NCI-H1930 (cell line): ENCODE results near the gene VIT.
"Not testable (repeated sequence)": the region's sequence is repeated elsewhere in the genome, so short reads cannot be mapped to it uniquely, and the experiment has no call there.

Experiments used
- DNase-seq, 2 experiments: peaks; one replicate each; lab custom pipeline; 2025; lab: John Stamatoyannopoulos, UW

Gene VIT

DNA sequence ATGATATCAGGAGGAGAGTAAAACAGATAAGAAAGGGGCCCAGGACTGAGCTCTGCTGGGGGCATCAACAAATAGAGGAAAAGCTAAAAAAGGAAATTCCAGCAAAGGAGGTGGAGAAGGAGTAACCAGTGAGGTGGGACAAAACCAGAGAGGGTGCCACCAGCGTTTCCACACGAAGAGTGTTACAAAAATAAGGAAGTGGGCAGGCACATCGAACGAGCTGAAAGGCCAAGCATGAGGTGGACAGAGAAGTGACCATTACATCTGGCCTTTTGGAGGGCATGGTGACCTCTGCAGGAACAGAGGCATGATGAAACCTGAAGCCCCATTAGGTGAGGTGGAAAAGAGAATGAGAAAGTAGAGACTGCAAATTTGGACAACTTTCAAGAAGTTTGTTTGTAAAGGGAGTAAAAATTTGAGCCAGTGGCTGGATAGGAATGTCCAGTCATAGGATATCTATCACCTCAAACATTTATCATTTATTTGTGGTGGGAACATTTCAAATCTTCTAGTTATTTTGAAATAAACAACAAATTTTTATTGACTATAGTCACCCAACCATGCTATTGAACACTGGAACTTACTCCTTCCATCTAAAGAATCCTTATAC is 18.4 kb upstream of the VIT start:
- no peak for DNase-seq

DNA sequence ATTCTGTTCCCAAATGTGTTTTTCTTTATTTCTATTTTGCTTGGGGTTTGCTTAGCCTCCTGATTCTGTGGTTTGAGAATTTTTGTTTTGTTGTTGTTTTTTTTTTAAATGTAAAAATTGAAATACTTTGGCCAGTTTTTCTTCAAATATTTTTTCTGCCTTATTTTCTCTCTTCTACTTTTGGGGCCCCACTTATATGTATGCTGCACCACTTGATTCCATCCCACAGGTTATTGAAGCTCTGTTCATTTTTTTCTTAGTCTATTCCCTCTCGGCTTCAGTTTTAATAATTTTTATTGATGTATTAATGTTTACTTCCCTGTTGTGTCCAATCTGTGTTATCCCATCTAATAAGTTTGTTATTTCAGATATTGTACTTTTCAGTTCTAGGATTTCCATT is 17.7 kb upstream of the VIT start:
- DNase-seq = no peak

DNA sequence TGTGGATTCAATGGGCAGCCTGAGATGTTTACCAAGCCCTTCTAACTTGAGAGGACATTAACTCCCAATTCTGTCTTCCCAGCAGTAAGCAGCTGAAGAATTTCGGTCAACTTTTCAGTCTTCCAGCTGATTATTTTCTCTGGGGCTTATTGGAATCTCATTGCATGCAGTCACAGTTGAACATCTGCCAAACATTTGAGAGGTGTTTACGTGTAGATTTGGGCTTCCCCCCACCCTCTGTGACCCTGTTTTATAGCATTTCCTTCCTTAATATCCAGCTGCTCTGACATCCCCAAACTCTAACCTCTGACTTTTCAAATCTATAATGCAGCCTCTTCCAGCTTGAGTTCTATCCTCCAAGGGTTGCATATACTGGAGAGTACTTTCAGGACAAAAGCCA is 16.5 kb upstream of the VIT start:
- DNase-seq = no peak

DNA sequence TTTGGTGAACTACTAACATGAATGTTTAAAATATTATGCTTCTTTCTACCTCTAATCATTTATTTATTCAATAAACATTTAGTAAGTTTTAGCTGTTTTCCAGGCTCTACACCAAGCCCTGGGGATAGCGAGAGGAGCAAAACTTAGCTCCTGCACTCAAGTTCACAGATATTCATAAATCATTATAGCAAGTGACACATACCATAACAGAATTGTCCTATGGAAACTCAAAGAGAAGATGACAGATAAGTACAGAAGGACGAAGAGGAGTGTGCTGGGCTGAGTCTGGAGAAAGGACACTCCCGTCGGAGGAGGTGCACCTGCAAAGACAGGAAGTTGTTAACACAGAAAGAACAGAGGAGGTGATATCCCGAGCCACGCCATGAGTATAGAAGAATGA is 13.9 kb upstream of the VIT start:
- DNase-seq = no peak

DNA sequence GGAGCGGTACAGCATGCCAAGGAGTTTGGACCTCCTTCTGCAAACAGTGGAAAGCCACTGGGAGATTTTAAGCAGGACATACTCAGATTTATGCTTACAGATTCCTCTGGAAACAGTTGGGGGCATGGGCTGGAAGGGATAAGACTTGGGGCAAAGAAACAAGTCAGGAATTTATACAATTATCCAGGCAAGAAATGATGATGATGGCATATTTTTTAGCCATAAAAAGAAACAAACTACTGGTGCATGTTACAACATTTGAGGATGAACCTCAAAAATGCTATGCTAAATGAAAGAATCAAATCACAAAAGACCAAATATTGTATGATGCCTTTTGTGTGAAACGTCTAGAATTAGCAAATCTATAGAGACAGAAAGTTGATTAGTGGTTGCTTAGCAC is 13.5 kb upstream of the VIT start:
- DNase-seq = no peak

DNA sequence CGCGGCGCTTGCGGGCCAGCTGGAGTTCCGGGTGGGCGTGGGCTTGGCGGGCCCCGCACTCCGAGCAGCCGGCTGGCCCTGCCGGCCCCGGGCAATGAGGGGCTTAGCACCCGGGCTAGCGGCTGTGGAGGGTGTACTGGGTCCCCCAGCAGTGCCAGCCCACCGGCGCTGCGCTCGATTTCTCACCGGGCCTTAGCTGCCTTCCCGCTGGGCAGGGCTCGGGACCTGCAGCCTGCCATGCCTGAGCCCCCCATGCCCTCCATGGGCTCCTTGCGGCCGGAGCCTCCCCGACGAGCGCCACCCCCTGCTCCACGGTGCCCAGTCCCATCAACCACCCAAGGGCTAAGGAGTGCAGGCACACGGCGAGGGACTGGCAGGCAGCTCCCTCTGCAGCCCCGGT is 8.2 kb upstream of the VIT start:
- not testable (repeated sequence) for DNase-seq

DNA sequence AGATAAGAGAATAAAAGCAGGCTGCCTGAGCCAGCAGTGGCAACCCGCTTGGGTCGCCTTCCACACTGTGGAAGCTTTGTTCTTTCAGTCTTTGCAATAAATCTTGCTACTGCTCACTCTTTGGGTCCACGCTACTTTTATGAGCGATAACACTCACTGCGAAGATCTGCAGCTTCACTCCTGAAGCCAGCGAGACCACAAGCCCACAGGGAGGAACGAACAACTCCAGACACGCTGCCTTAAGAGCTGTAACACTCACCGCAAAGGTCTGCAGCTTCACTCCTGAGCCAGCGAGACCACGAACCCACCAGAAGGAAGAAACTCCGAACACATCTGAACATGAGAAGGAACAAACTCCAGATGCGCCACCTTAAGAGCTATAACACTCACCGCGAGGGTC is 7.5 kb upstream of the VIT start:
- DNase-seq = not testable (repeated sequence)

DNA sequence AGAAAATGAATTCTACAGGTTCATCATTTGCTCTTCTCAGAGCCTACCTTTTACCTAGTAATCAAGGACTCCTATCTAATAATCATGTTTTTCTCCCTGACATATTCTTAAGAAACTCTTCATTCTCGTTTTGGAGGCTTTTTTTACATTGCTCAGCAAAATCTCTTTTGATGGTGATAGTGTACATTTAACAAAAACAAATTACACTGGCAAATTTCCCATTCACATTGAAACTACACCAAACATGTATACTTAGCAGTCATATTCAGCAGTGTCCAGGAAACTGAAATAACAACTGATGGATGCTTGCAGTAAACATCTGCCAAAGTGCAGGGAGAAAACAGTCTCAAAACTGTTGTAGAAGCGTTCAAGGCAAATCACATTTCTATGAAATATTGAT is 4.4 kb upstream of the VIT start:
- DNase-seq = no peak

DNA sequence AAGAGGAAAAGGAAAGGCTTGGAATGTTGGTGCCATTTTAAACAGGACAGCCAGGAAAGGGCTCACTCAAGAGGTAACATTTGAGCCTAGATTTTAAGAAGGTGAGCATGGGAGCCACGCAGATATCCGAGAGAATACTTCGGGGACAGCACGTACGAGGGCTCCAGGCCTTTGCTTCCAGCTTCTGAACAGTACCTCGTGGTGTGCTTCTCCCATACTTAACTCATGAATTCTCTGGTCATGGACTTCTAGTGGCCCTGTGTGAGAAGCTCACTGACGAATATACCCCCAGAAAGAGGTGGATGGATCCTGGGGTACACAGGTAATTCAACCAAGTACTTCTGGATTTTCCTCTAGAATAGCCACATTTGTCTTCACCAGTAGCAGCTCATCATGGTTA is 2.7 kb upstream of the VIT start:
- no peak for DNase-seq

DNA sequence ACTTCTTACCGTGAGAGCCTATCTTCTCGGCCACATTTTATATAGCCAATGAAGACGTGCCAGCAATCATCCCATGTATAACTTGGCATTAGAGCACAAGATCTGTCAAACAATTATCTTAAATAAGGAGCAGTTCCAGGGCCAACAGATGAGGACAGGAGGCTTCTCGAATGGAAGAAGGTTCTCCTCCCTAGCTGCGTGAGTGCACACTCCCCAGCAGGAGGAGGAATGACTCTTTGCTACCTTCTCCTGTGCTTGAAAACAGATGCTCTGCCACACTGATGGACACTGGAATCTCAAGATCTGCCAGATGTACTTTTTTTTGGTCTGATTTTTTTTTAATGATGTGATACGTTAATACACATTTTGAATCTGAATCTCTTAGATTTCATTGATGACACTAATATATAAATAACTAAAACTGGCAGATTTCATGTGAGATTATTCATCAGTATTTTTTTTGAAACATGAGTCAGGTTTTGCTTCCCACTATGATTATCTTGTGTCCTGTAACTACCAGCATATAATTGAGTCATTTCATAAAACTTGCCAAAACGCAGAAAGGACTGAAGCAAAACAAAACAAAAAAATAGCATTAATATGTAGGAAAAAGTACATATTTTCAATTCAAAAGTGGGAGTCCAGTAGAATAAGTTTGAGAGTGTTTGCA is 626 bp upstream of the VIT start:
- DNase-seq = no peak

DNA sequence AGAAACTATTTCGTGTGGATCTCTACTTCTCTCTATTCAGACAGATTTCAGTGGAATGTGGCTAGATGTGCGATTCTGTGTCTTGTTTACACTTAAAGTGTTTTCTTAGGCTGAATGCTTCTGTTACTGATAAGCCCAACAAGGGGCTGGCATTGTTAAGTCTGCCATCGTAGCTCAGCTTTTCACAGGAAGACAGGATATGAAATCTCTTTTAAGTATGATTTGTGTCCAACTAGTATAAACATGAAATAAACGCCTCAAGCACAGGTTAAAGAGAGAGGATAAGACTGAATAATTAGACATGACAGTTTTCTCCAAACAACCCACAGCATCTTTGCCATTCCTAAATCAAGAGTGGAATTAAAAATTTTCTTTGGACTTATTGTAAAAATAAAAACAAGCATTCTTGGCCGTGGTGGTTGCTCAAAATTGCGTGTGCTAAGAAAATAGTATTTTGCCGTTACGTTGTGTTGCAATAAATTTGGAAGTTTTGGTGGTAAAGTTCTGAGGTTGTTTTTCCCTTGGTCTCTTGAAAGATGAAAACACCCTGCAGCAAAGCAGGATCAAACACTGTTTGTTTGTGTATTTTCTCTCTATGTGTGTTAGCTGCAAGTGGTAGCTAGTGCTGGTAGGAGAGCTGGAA is 1.0 kb downstream of the VIT start:
- no peak for DNase-seq

DNA sequence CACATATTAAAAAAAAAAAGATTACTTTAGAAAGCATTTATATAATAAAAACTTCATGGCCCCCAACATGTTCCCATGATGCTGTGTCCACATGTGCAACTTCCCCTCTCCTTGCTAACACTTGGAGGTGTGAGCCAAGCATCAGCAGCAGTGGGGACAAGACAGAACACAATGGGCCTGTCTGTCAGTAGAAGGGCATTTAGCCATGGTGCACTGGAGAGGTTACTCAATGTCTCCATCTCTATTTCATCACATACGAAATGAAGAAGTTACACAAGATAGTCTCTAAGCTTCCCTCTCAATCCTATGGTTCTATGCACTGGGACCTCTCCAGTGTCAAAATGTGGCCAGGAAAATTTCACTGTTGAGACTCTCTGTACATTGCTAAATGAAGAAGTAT is 2.5 kb downstream of the VIT start:
- no peak for DNase-seq

DNA sequence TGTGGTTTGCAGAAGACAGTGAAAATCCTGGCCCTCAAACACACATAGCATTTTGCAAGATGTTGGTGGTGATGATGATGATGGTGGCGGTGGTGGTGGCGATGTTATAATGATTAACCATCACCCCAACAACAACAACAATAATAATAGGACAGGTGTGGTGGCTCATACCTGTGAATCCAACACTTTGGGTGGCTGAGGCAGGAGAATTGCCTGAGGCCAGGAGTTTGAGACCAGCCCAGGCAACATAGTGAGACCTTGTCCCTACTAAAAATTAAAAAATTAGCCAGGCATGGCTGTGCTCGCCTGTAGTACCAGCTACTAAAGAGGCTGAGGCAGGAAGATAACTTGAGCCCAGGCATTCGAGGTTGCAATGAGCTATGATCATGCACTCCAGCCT is 3.8 kb downstream of the VIT start:
- no peak for DNase-seq

DNA sequence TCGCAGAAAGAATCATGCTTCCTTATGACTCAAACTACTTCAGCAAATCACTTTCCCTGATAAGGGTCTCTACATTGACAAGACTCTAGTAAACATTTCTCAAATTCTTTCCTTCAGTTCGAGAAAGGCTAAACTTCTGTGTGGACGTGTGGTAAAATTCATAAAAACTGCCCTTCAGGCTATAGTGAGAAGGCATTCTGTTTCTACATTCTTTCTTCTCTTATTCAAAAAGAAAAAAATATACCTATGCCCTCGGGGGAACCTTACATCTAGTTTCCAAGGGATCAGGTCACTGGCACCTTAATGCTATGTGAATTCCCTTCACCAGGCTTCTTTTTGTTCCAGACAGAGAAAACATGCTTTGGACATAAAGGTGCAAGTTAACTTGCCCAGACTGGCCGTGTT is 4.9 kb downstream of the VIT start:
- no peak for DNase-seq

DNA sequence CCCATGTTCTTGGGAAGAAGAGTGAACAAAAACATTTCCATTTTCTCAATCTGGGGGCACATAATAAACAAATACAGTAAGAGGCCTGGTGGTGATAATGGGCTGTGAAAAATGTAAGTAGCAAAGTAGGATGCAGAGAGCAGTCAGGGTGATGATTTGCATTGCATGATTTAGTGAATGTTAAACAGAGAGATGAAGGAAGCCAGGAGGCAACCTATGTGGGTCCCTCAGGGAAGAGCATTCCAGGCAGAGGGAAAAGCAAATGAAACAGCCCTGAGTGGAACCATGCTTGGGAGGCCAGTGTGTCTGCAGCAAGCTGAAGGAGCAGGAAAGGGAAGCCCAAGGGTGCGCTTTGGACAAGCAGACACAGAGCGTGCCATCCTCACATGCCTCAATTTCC is 5.4 kb downstream of the VIT start:
- no peak for DNase-seq

DNA sequence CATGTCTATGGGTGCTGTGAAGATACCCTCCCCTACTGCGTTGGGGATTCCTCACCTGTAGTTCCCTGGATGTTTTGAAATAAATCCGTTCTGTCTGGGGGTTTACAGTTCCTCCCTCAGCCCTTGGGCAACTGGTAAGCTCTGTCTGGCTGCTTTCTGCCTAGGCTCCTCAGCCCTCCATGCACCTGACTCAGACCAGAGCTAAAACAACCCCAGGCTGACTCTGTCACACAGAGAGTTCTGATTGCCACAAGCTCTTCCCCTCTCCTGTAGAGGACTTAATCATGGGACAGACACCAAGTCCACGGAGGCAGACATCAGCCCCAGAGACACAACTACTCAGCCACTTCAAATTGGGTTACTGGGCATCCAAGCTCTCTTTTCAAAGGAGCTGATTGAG is 6.3 kb downstream of the VIT start:
- DNase-seq = no peak

DNA sequence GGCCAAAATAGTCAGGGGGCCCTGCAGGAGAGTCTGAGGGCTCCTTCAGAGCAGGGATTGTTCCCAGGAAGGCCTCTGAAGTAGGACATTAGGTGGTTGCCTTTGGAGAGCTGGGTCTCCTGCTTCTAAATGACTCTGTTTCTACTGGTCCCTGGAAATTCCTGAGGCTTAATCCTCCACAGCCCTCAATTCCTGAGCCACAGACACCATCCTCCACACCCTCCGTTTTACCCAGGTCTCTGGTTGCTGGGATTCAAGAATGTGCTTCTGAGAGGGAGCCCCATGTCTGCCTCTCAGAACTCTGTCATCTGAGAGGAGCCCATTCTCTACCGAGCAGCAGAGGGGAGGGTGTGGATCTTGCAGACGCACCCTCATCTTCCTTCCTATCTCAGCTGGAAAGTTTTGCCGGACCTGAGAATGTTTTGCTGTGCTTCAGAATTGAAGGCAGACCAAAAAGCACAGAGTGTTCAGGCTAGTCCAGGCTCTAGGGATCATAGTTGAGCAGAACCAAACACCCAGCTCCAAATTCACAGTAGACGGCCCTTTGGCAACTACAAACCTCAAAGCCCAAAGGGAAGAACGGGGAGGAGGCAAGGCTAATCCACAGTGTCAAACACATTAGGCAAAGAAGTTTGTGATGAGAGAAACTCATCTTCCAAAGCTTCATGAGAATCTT is 8.1 kb downstream of the VIT start:
- no peak for DNase-seq

DNA sequence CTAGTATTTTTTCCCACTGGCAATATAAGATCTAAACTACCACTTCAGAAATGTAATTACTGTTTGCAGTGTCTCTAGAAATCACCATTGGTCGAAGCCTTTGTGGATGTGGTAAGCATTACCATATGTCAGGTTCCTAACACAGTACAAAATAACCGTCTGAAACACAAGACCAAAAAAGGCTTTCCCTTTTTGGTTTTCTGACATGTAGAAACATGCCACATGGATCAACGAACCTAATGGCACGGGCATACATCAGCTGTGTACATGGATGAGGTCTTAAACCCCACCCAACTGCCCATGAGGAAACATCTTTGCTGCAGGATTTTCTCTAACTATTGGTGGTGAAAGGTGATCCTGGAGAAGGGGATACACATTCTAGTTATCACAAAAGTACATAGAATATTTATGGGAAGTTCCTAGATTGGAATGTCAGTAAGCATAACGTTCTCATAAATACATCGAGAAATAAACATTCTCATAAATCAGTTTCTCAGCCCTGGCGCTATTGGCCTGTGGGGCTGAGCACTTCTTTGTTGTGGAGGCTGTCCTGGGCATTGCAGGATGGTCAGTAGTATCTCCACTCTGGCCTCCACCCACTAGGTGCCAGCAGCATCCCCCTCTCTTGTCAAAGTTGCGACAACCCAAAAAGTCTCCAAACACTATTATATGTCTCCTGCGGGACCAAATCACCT is 9.0 kb downstream of the VIT start:
- DNase-seq = no peak

DNA sequence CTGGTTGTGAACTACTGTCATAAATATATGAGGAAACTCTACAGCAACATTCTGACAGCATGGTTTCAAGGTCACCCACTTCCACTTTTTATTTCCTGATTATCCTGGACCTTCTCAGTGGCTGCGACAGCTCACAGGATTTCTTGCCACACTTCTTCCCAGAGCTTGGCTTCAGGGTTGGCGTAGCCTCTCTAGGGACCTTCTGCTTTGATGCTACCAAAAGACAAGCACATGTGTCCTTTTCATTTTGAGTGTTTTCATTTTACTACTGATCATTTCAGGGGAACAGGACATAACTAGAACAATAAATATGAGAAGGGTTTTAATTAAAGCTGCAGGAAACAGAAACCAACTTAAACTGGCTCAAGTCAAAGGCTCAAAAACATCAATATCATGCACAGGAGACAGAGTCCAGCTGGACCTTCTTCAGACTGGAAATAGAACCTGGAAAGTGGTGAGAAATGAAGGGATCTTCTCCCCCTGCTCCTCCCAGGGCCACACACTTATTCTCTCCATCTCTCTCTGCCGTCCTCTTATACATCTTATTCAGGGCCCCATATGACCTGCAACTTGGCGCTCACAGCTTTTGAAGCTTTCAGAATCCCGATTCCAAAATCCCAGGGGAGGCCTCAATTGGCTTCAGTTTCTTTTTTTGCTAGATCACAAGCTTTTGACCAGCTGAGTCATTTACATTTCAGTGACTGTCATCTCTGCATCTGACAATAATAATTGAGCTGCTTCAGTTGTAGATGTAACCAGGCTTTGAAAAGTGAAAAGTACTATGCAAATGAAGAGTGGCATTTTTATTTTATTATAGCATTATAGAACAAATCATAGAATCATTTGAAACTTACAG is 9.7 kb downstream of the VIT start:
- no peak for DNase-seq

DNA sequence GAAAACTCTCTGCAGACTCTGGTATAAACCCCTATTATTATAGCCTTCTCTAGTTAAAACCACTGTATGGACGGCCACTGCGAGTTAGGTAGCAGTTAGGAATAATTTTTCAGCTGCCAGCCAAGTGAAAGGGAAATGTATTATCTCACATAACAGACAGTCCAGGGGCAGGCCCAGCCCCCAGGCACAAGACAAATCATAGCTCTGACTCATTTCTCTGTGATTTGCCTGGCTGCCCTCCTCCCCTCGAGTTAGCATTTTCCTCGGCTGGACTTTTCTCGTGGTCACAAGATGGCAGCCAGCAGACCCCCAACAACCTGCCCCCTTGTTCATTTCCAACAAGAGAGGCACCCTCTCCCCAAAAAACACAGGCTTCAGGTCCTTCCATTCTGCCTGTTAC is 10.5 kb downstream of the VIT start:
- no peak for DNase-seq

DNA sequence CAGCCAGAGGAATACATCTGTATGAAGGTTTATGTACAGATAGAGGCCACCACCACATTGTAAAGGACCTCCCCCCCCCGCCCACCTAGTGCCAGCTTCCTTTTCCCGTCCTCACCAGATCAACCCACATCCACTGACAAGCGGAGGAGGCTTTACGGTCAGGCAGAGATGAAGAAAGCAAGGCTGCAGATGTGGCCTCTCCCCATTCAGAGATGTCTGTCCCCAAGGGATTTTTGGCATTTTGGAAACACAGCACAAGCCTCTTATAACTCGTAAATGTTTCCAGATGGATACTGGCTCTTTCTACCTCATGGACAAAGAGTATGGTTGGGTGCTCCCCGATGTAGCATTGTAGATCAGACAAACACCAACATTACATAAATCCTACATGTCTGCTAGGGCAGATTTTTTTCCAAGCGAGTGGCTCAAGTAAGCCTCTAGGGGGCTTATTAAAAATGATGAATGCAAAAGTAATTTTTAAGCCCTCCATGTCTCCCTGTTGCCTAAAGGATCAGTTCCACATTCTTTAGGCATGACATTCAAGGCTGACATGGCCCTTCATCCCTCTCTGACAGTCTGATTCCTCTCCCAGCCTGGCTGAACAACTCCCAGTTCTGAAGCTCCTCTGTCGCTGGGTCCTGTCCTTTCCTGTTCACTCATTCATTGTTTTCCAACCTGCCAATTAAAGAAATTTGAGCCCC is 11.7 kb downstream of the VIT start:
- no peak for DNase-seq
